Smooth muscle cell (in vitro differentiated cells): ENCODE measurements around the gene MYOM1. TPM values are rescaled to one million over a fixed set of nuclear protein-coding genes. Genes with fewer than 3 reads are reported as not detected.

Source experiments
- DNase-seq: peaks from one replicate; lab custom pipeline; 2025; ENCODE audit not compliant: unreplicated experiment; lab: John Stamatoyannopoulos, UW
- H2AFZ ChIP-seq: fragments of 200-600 bp; sonication (generic); 2 replicates; pipeline ENCODE4 v1.6.0; 2016; ENCODE audit warnings: antibody characterized with exemption, low read depth, mild to moderate bottlenecking
- H3F3A ChIP-seq: fragments of 200-600 bp; sonication (generic); 2 replicates; pipeline ENCODE4 v1.6.0; 2017; ENCODE audit warnings: antibody characterized with exemption, low read depth
- H3K27ac ChIP-seq: fragments of 200-600 bp; sonication (generic); 2 replicates; pipeline ENCODE4 v1.5.1; 2016; ENCODE audit warnings: low read depth, mild to moderate bottlenecking
- H3K27me3 ChIP-seq: fragments of 200-600 bp; sonication (generic); 2 replicates; pipeline ENCODE4 v1.6.1; 2016; ENCODE audit warnings: low read depth, mild to moderate bottlenecking
- H3K36me3 ChIP-seq: fragments of 200-600 bp; sonication (generic); 2 replicates; pipeline ENCODE4 v1.5.1; 2016; ENCODE audit warnings: low read depth
- H3K4me1 ChIP-seq: fragments of 200-600 bp; sonication (generic); 2 replicates; pipeline ENCODE4 v1.5.1; 2016; ENCODE audit warnings: low read depth
- H3K4me2 ChIP-seq: fragments of 200-600 bp; sonication (generic); 2 replicates; pipeline ENCODE4 v1.6.0; 2016; ENCODE audit warnings: mild to moderate bottlenecking
- H3K4me3 ChIP-seq: fragments of 200-600 bp; sonication (generic); 2 replicates; pipeline ENCODE4 v1.5.1; 2016; ENCODE audit warnings: mild to moderate bottlenecking
- H3K79me2 ChIP-seq: fragments of 200-600 bp; sonication (generic); 2 replicates; pipeline ENCODE4 v1.6.0; 2016; ENCODE audit warnings: low read depth, mild to moderate bottlenecking
- H3K9ac ChIP-seq: fragments of 200-600 bp; sonication (generic); 2 replicates; pipeline ENCODE4 v1.6.0; 2016; ENCODE audit warnings: low read depth
- H3K9me3 ChIP-seq: fragments of 200-600 bp; sonication (generic); replicated peaks from 2 replicates; pipeline ENCODE4 v1.5.1; 2016; ENCODE audit warnings: low read depth
- H4K20me1 ChIP-seq: fragments of 200-600 bp; sonication (generic); 2 replicates; pipeline ENCODE4 v1.6.0; 2016; ENCODE audit warnings: low read depth
- CTCF ChIP-seq: fragments of 200-600 bp; sonication (generic); IDR thresholded peaks from 2 replicates; pipeline ENCODE4 v1.5.1; 2017; ENCODE audit warnings: borderline replicate concordance, mild to moderate bottlenecking, antibody characterized with exemption; ENCODE audit not compliant: insufficient read depth, poor library complexity, severe bottlenecking
- WGBS: methylation state at CpG from one replicate; pipeline ENCODE4 v1.1.7; 2016; ENCODE audit warnings: low lambda C conversion rate; 5-methylcytosine and 5-hydroxymethylcytosine counted together
- polyA plus RNA-seq: library from polyadenylated mRNA; unstranded; fragments of >200 nt; fragmentation: Nextera tagmentation; extraction: Ambion mirVana; gene quantifications from 2 replicates; pipeline ENCODE4 v1.2.1, GENCODE V29; 2016
- total RNA-seq: library from RNA; depleted of rRNA; stranded (reverse); fragments of >200 nt; gene quantifications from 2 replicates; pipeline ENCODE4 v1.2.3, GENCODE V29; 2014

Gene MYOM1
- total and polyA plus RNA-seq, 2 experiments from 2014 or later: 0.40 to 0.87 TPM

- Histone ChIP-seq H3K4me1 (no peaks in the 10 kb centered on the region), H3K27ac (no peak overlapping the region), H3K4me3 (no peak overlapping the region), H2AFZ (no peak overlapping the region), H3K36me3 (no peaks in the 10 kb centered on the region), H4K20me1 (no peaks in the 10 kb centered on the region), H3K9me3 (no peaks in the 10 kb centered on the region), H3F3A (peaks cover 9% of the 10 kb centered on the region), H3K27me3 (no peaks in the 10 kb centered on the region), H3K9ac (no peak overlapping the region), H3K79me2 (no peaks in the 10 kb centered on the region), H3K4me2 (no peak overlapping the region)
- 40% methylated on average over 4 of the region's 4 CpGs for WGBS
- no peak for DNase-seq
- TF ChIP-seq CTCF: no peak
These were observed 162.2 kb downstream of the MYOM1 start for GRCh38 chr18:3057526-3057925.

GRCh38 chr18:3056311-3056710 is 163.5 kb downstream of the MYOM1 start:
- no peaks in the 10 kb centered on the region for H3K27me3 ChIP-seq
- no peak for DNase-seq
- H3K4me3 ChIP-seq: no peak overlapping the region
- H2AFZ ChIP-seq: no peak overlapping the region
- H4K20me1 ChIP-seq: no peaks in the 10 kb centered on the region
- no peaks in the 10 kb centered on the region for H3K4me1 ChIP-seq
- H3K4me2 ChIP-seq: no peak overlapping the region
- H3K9me3 ChIP-seq: no peaks in the 10 kb centered on the region
- peaks cover 9% of the 10 kb centered on the region for H3F3A ChIP-seq
- WGBS: 81% methylated on average over 9 of the region's 9 CpGs
- no peak for TF ChIP-seq CTCF
- H3K36me3 ChIP-seq: no peaks in the 10 kb centered on the region
- H3K79me2 ChIP-seq: no peaks in the 10 kb centered on the region
- H3K9ac ChIP-seq: no peak overlapping the region
- H3K27ac ChIP-seq: no peak overlapping the region

GRCh38 chr18:3055816-3056215 is 164.0 kb downstream of the MYOM1 start:
- H3K27ac ChIP-seq: no peak overlapping the region
- H3F3A ChIP-seq: peaks cover 9% of the 10 kb centered on the region
- no peaks in the 10 kb centered on the region for H3K27me3 ChIP-seq
- no peak overlapping the region for H3K9ac ChIP-seq
- no peak overlapping the region for H3K4me2 ChIP-seq
- no peaks in the 10 kb centered on the region for H3K79me2 ChIP-seq
- H3K4me3 ChIP-seq: no peak overlapping the region
- no peak overlapping the region for H2AFZ ChIP-seq
- 73% methylated on average over 4 of the region's 4 CpGs for WGBS
- no peaks in the 10 kb centered on the region for H3K9me3 ChIP-seq
- H4K20me1 ChIP-seq: no peaks in the 10 kb centered on the region
- TF ChIP-seq CTCF: no peak
- H3K4me1 ChIP-seq: no peaks in the 10 kb centered on the region
- H3K36me3 ChIP-seq: no peaks in the 10 kb centered on the region
- DNase-seq: no peak

- 73% methylated on average over 4 of the region's 4 CpGs for whole genome bisulfite sequencing
- no peaks in the 10 kb centered on the region for H3K79me2 ChIP-seq
- peaks cover 3% of the 10 kb centered on the region for H3K4me1 ChIP-seq
- H3K27me3 ChIP-seq: no peaks in the 10 kb centered on the region
- no peak overlapping the region for H3K27ac ChIP-seq
- no peak overlapping the region for H2AFZ ChIP-seq
- no peak overlapping the region for H3K4me3 ChIP-seq
- no peaks in the 10 kb centered on the region for H3K9me3 ChIP-seq
- no peaks in the 10 kb centered on the region for H4K20me1 ChIP-seq
- no peaks in the 10 kb centered on the region for H3K36me3 ChIP-seq
- no peak for DNase-seq
- H3K4me2 ChIP-seq: no peak overlapping the region
- TF ChIP-seq CTCF: no peak
- peaks cover 9% of the 10 kb centered on the region for H3F3A ChIP-seq
- H3K9ac ChIP-seq: no peak overlapping the region
These were observed 164.5 kb downstream of the MYOM1 start for GRCh38 chr18:3055186-3055728.
